RPMI8226 (cell line): ENCODE data around the gene RAB18.
"Not testable (repeated sequence)": the region's sequence is repeated elsewhere in the genome, so short reads cannot be mapped to it uniquely, and the experiment has no call there.

Experiments used
- DNase-seq: peaks from one replicate; pipeline ENCODE4 v3.0.0-alpha.2; 2015

Gene RAB18

GRCh38 chr10:27504007-27504807 is at the start of gene RAB18:
Gene RAB18 (plus strand): TSS chr10:27504304. CDS start chr10:27504370, 66 bp downstream.
- DNase-seq: peak; percentile 98

GRCh38 chr10:27454837-27455236 is 49.3 kb upstream of the RAB18 start:
- no peak for DNase-seq

GRCh38 chr10:27457261-27457945 is 46.7 kb upstream of the RAB18 start:
- DNase-seq: no peak

- no peak for DNase-seq
Measured at GRCh38 chr10:27457966-27458365, 46.1 kb upstream of the RAB18 start.

- no peak for DNase-seq
Measured at GRCh38 chr10:27461312-27461711, 42.8 kb upstream of the RAB18 start.

- no peak for DNase-seq
Measured at GRCh38 chr10:27463961-27464360, 40.1 kb upstream of the RAB18 start.

- no peak for DNase-seq
Measured at GRCh38 chr10:27464993-27465392, 39.1 kb upstream of the RAB18 start.

GRCh38 chr10:27465596-27465995 is 38.5 kb upstream of the RAB18 start:
- not testable (repeated sequence) for DNase-seq

GRCh38 chr10:27470885-27471284 is 33.2 kb upstream of the RAB18 start:
- no peak for DNase-seq

- DNase-seq: no peak
Measured at GRCh38 chr10:27474741-27475140, 29.4 kb upstream of the RAB18 start.

- no peak for DNase-seq
Measured at GRCh38 chr10:27479016-27479415, 25.1 kb upstream of the RAB18 start.

GRCh38 chr10:27481486-27481885 is 22.6 kb upstream of the RAB18 start:
- no peak for DNase-seq

GRCh38 chr10:27482984-27483956 is 20.8 kb upstream of the RAB18 start:
- DNase-seq: no peak

- no peak for DNase-seq
Measured at GRCh38 chr10:27485368-27485767, 18.7 kb upstream of the RAB18 start.

GRCh38 chr10:27485986-27486385 is 18.1 kb upstream of the RAB18 start:
- no peak for DNase-seq

- no peak for DNase-seq
Measured at GRCh38 chr10:27490807-27491206, 13.3 kb upstream of the RAB18 start.

- DNase-seq: no peak
Measured at GRCh38 chr10:27494116-27494805, 9.8 kb upstream of the RAB18 start.

- DNase-seq: no peak
Measured at GRCh38 chr10:27496137-27496536, 8.0 kb upstream of the RAB18 start.

GRCh38 chr10:27500096-27500495 is 4.0 kb upstream of the RAB18 start:
- no peak for DNase-seq

GRCh38 chr10:27500886-27501285 is 3.2 kb upstream of the RAB18 start:
- DNase-seq: no peak

- DNase-seq: no peak
Measured at GRCh38 chr10:27503498-27504006, 552 bp upstream of the RAB18 start.

- peak; percentile 4 for DNase-seq
Measured at GRCh38 chr10:27504808-27505460, 830 bp downstream of the RAB18 start.
